Common myeloid progenitor, CD34-positive (primary cell): ENCODE measurements around the gene SUN3.

Experiments
- CTCF ChIA-PET: fragments of 350-600 bp; sonication (Branson Sonifier 250); formaldehyde crosslinking; loops from one replicate; lab custom pipeline; 2021; ENCODE audit warnings: antibody characterized with exemption; lab: Charles Lee
- POLR2A ChIA-PET: fragments of 350-600 bp; sonication (Branson Sonifier 250); formaldehyde crosslinking; loops from one replicate; lab custom pipeline; 2021; ENCODE audit warnings: antibody characterized with exemption; lab: Charles Lee
- DNase-seq, 3 donors: peaks; one replicate each; pipeline versions ENCODE4 v3.0.0 to v3.0.0-alpha.2; 2013
- H3K27ac ChIP-seq, 2 experiments: 1 replicate in 1 of 2; 2 replicates in 1 of 2; pipeline ENCODE4 v1.7.0; 2013; ENCODE audit warnings: inconsistent platforms in 2 of 2, low read length in 2 of 2, mild to moderate bottlenecking in 2 of 2, low read depth in 1 of 2, moderate library complexity in 1 of 2; ENCODE audit not compliant: severe bottlenecking in 2 of 2, insufficient read depth in 1 of 2, poor library complexity in 1 of 2
- H3K27me3 ChIP-seq, 5 experiments: replicated peaks in 2 of 5; 1 replicate in 3 of 5; 2 replicates in 2 of 5; pipeline versions ENCODE4 v1.6.1 to v1.7.0; 2013; ENCODE audit warnings: low read length in 4 of 5, mild to moderate bottlenecking in 2 of 5, moderate library complexity in 2 of 5, inconsistent platforms in 1 of 5; ENCODE audit not compliant: insufficient read depth in 5 of 5, control insufficient read depth in 4 of 5
- H3K36me3 ChIP-seq, 4 experiments: 1 replicate in 2 of 4; 2 replicates in 2 of 4; pipeline versions ENCODE4 v1.6.1 to v1.7.0; 2013; ENCODE audit warnings: low read length in 3 of 4, control low read depth in 1 of 4, mild to moderate bottlenecking in 1 of 4; ENCODE audit not compliant: control insufficient read depth in 4 of 4, insufficient read depth in 4 of 4
- H3K4me1 ChIP-seq, 4 experiments: 1 replicate in 3 of 4; 2 replicates in 1 of 4; pipeline versions ENCODE4 v1.6.1 to v1.7.1; 2013; ENCODE audit warnings: low read length in 3 of 4, mild to moderate bottlenecking in 3 of 4, control low read depth in 1 of 4, inconsistent platforms in 1 of 4, moderate library complexity in 1 of 4; ENCODE audit not compliant: control insufficient read depth in 4 of 4, insufficient read depth in 4 of 4; ENCODE audit errors: control extremely low read depth in 1 of 4
- H3K4me3 ChIP-seq, 7 experiments: 1 replicate in 4 of 7; 2 replicates in 3 of 7; pipeline versions ENCODE4 v1.5.1 to v1.7.0; 2013; ENCODE audit warnings: mild to moderate bottlenecking in 7 of 7, low read length in 6 of 7, moderate library complexity in 6 of 7, inconsistent platforms in 2 of 7, low read depth in 2 of 7, control low read depth in 1 of 7; ENCODE audit not compliant: insufficient read depth in 4 of 7, control insufficient read depth in 1 of 7; ENCODE audit errors: extremely low read depth in 1 of 7
- H3K9me3 ChIP-seq, 5 experiments: 1 replicate in 4 of 5; 2 replicates in 1 of 5; pipeline versions ENCODE4 v1.6.1 to v1.7.1; 2013; ENCODE audit warnings: low read length in 4 of 5, mild to moderate bottlenecking in 2 of 5, inconsistent platforms in 1 of 5, low read depth in 1 of 5, moderate library complexity in 1 of 5; ENCODE audit not compliant: control insufficient read depth in 4 of 5, insufficient read depth in 2 of 5; ENCODE audit errors: control extremely low read depth in 1 of 5
- WGBS: methylation state at CpG from one replicate; pipeline ENCODE4 v1.1.5; 2013; ENCODE audit not compliant: insufficient coverage; 5-methylcytosine and 5-hydroxymethylcytosine counted together

SUN3 gene

GRCh38 chr7:47973739-47974138, 55.2 kb downstream of the SUN3 start:
- H3K9me3 ChIP-seq: no peaks in the 10 kb centered on the region
- H3K27me3 ChIP-seq: no peaks in the 10 kb centered on the region
- no peak overlapping the region for H3K27ac ChIP-seq
- WGBS: 100% methylated on average over 1 of the region's 1 CpG
- ChIA-PET CTCF (interaction anchor here (1.0 to 1.3 kb wide), 2 partner anchors 14 to 29 kb away, joined by 4 read pairs; no protein-coding TSS in a partner anchor), POLR2A (no interaction called here)
- no peak for DNase-seq
- H3K4me3 ChIP-seq: no peak overlapping the region
- H3K4me1 ChIP-seq: peaks cover 15 to 32% (median 22%) of the 10 kb centered on the region in 4 experiments
- peaks cover 11 to 65% (median 46%) of the 10 kb centered on the region in 4 experiments for H3K36me3 ChIP-seq

- ChIA-PET CTCF (interaction anchor here (0.9 to 1.5 kb wide), 3 partner anchors 13 to 140 kb away, joined by 3 to 4 read pairs (median 3); no protein-coding TSS in a partner anchor), POLR2A (no interaction called here)
- DNase-seq: no peak
- peaks cover 24 to 71% (median 49%) of the 10 kb centered on the region in 4 experiments for H3K36me3 ChIP-seq
- no CpG with 5 or more reads among the region's 1 CpG for WGBS
- H3K27ac ChIP-seq: peak overlapping the region in 1 of 2 experiments; percentile 23
- H3K4me3 ChIP-seq: peak overlapping the region in 1 of 7 experiments; percentile 28
- peaks cover 8 to 24% (median 17%) of the 10 kb centered on the region in 4 experiments for H3K4me1 ChIP-seq
- H3K27me3 ChIP-seq: no peaks in the 10 kb centered on the region
- no peaks in the 10 kb centered on the region for H3K9me3 ChIP-seq
Observed at GRCh38 chr7:47970761-47971160, 58.1 kb downstream of the SUN3 start.

- WGBS: 67% methylated on average over 3 of the region's 5 CpGs
- H3K4me1 ChIP-seq: peaks cover 8 to 24% (median 21%) of the 10 kb centered on the region in 4 experiments
- DNase-seq: peak; percentile 65 to 75 (median 68)
- no peaks in the 10 kb centered on the region for H3K27me3 ChIP-seq
- no peak overlapping the region for H3K4me3 ChIP-seq
- H3K9me3 ChIP-seq: no peaks in the 10 kb centered on the region
- ChIA-PET POLR2A (interaction anchor here (0.6 to 1.0 kb wide), 2 partner anchors 132 to 141 kb away, joined by 3 to 4 read pairs; no protein-coding TSS in a partner anchor), CTCF (interaction anchor here (0.6 to 2.0 kb wide), 9 partner anchors 9 to 331 kb away, joined by 3 to 16 read pairs (median 3); no protein-coding TSS in a partner anchor)
- H3K36me3 ChIP-seq: peaks cover 27 to 75% (median 49%) of the 10 kb centered on the region in 4 experiments
- H3K27ac ChIP-seq: no peak overlapping the region
Observed at GRCh38 chr7:47968847-47969774, 59.8 kb downstream of the SUN3 start.

DNA sequence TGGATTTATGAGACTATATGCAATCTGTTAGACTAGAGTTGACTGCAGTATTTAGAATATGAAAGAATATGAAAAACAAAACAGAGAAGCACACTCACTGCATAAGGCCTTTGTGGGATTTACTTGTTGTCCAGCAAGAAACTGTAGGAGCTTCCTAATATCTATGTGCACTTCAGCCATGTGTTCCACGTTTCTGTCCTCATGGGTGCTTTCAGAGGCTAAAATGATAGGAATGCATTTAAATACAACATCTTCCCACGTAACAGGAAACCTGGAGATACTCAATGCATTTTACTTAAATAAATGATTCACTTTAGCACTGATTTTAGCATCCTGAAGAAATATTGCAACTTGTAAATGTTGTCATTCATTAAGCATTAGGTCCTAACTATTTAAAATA, 61.2 kb downstream of the SUN3 start:
- ChIA-PET POLR2A (no interaction called here), CTCF (interaction anchor here (0.9 to 2.1 kb wide), 5 partner anchors 13 to 143 kb away, joined by 3 to 6 read pairs (median 4); no protein-coding TSS in a partner anchor)
- Histone ChIP-seq H3K36me3 (peaks cover 25 to 70% (median 46%) of the 10 kb centered on the region in 4 experiments), H3K4me3 (no peak overlapping the region), H3K27ac (no peak overlapping the region), H3K4me1 (peaks cover 8 to 23% (median 21%) of the 10 kb centered on the region in 4 experiments), H3K27me3 (no peaks in the 10 kb centered on the region), H3K9me3 (no peaks in the 10 kb centered on the region)
- 100% methylated on average over 1 of the region's 2 CpGs for WGBS
- DNase-seq: no peak

- Histone ChIP-seq H3K27ac (no peak overlapping the region), H3K36me3 (peaks cover 25 to 72% (median 51%) of the 10 kb centered on the region in 4 experiments), H3K4me1 (peaks cover 8 to 23% (median 21%) of the 10 kb centered on the region in 4 experiments), H3K4me3 (no peak overlapping the region), H3K9me3 (no peaks in the 10 kb centered on the region), H3K27me3 (no peaks in the 10 kb centered on the region)
- ChIA-PET POLR2A (no interaction called here), CTCF (interaction anchor here (0.9 to 2.1 kb wide), 8 partner anchors 13 to 144 kb away, joined by 3 to 6 read pairs (median 4); no protein-coding TSS in a partner anchor)
- DNase-seq: no peak
- 100% methylated on average over 3 of the region's 5 CpGs for WGBS
Observed at GRCh38 chr7:47967123-47967522, 61.8 kb downstream of the SUN3 start.

DNA sequence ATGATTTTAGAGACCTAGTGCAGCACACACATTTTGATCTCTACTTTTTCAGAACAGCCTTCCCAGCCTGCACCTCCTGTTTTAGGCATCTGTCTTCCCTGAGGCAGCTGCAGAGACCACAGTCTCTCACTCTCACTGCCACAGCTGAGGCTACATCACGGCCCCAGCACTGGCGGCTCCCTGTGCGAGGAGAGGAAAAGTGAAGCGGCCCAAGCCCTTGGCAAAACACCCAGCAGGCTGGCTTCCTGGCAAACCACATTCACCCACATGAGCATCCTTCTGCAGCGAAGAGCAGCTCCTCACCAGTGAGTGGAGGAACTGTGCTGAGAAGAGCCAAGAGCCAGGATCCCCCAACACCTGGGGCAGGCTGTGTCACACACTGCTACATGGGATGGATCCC, 63.5 kb downstream of the SUN3 start:
- H3K9me3 ChIP-seq: no peaks in the 10 kb centered on the region
- no peak overlapping the region for H3K4me3 ChIP-seq
- peaks cover 4 to 17% (median 11%) of the 10 kb centered on the region in 4 experiments for H3K4me1 ChIP-seq
- 40% methylated on average over 3 of the region's 5 CpGs for WGBS
- no peak overlapping the region for H3K27ac ChIP-seq
- H3K27me3 ChIP-seq: no peaks in the 10 kb centered on the region
- ChIA-PET CTCF (interaction anchor here (1.4 to 2.3 kb wide), 3 partner anchors 20 to 145 kb away, joined by 5 to 11 read pairs (median 6); no protein-coding TSS in a partner anchor), POLR2A (no interaction called here)
- DNase-seq: peak in 2 of 3 donors; percentile 14 to 23
- H3K36me3 ChIP-seq: peaks cover 27 to 78% (median 58%) of the 10 kb centered on the region in 4 experiments
